Measurements from ENCODE around the gene IL18RAP.

IL18RAP gene

GRCh38 chr2:102424754-102425153 lies 1.8 kb downstream of the IL18RAP start:
- peak; percentile 67 for DNase-seq

- DNase-seq = no peak
Measured at GRCh38 chr2:102425441-102426132, 2.6 kb downstream of the IL18RAP start.

- no peak for DNase-seq
Measured at GRCh38 chr2:102427249-102427648, 4.3 kb downstream of the IL18RAP start.

GRCh38 chr2:102428573-102428972 lies 5.6 kb downstream of the IL18RAP start:
- DNase-seq = no peak

- no peak for DNase-seq
Measured at GRCh38 chr2:102432386-102432785, 9.4 kb downstream of the IL18RAP start.

- DNase-seq = no peak
Measured at GRCh38 chr2:102433973-102434654, 11.2 kb downstream of the IL18RAP start.

GRCh38 chr2:102434655-102435381 lies 11.9 kb downstream of the IL18RAP start:
- no peak for DNase-seq

GRCh38 chr2:102435741-102436140 lies 12.8 kb downstream of the IL18RAP start:
- DNase-seq = peak; percentile 55

- DNase-seq = peak; percentile 59
Measured at GRCh38 chr2:102436323-102436722, 13.4 kb downstream of the IL18RAP start.

GRCh38 chr2:102437122-102437521 lies 14.2 kb downstream of the IL18RAP start:
- peak; percentile 49 for DNase-seq

- peak; percentile 53 for DNase-seq
Measured at GRCh38 chr2:102438111-102438510, 15.2 kb downstream of the IL18RAP start.

GRCh38 chr2:102438578-102438977 lies 15.6 kb downstream of the IL18RAP start:
- DNase-seq = peak; percentile 76

GRCh38 chr2:102439065-102439695 lies 16.2 kb downstream of the IL18RAP start:
- DNase-seq = no peak

GRCh38 chr2:102442967-102443828 lies 20.2 kb downstream of the IL18RAP start:
- DNase-seq = peak; percentile 72

- DNase-seq = no peak
Measured at GRCh38 chr2:102444233-102444632, 21.3 kb downstream of the IL18RAP start.

GRCh38 chr2:102446936-102447335 lies 24.0 kb downstream of the IL18RAP start:
- no peak for DNase-seq

GRCh38 chr2:102449370-102449974 lies 26.5 kb downstream of the IL18RAP start:
- DNase-seq = peak; percentile 72

- DNase-seq = no peak
Measured at GRCh38 chr2:102451968-102452367, 29.0 kb downstream of the IL18RAP start.

- DNase-seq = no peak
Measured at GRCh38 chr2:102453501-102453900, 30.5 kb downstream of the IL18RAP start.

GRCh38 chr2:102455061-102455670 lies 32.2 kb downstream of the IL18RAP start:
- no peak for DNase-seq

GRCh38 chr2:102460467-102460866 lies 37.5 kb downstream of the IL18RAP start:
- DNase-seq = no peak

All from activated CD4-positive, alpha-beta T cell treated with anti-CD3 and anti-CD28 coated beads, Interleukin-10, Interleukin-2, amounts not matched to agents 100 ng/mL and 50 ng/mL, durations not matched to agents 16 hours and 8 hours (primary cell).